HG03095 (cell line): ENCODE results near the gene KLHL41.
"Not testable (repeated sequence)": the region's sequence is repeated elsewhere in the genome, so short reads cannot be mapped to it uniquely, and the experiment has no call there.

Source experiments
- ATAC-seq: cut with Tn5 transposase; IDR thresholded peaks from one replicate; pipeline ENCODE4 v1.9.1; 2021; ENCODE audit warnings: moderate library complexity; ENCODE audit not compliant: unreplicated experiment

Gene KLHL41

DNA sequence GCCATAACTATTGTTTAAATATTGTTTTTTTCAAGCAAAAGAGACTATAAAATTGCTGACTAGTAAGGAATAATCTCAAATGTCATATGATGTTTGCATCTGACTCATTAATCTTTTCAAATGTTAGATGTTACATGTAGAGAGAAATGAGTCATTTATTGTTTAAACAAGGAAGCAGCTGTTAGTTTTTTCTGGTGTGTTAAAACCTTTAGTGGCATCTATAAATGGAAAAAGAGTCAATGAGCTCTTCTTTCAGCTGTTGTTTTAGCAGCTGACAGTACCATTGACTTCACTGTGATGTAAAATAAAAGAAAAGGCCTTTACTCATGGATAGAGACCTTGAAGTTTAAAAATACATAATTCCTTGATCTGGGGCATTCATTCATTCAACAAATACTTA is 1.8 kb upstream of the KLHL41 start:
- no peak for ATAC-seq

DNA sequence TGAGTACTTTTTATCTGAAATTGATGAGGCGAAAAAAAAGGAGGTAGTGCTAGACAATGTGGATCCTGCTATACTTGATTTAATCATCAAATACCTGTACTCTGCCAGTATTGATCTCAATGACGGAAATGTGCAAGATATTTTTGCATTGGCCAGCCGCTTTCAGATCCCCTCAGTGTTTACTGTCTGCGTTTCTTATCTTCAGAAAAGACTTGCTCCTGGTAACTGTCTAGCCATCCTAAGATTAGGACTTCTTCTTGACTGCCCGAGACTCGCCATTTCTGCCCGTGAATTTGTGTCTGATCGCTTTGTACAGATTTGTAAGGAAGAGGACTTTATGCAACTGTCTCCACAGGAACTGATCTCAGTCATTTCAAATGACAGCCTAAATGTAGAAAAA is 453 bp downstream of the KLHL41 start:
- no peak for ATAC-seq

- ATAC-seq = no peak
Observed at GRCh38 chr2:169510496-169510895, 994 bp downstream of the KLHL41 start.

- ATAC-seq = no peak
Observed at GRCh38 chr2:169511818-169512217, 2.3 kb downstream of the KLHL41 start.

DNA sequence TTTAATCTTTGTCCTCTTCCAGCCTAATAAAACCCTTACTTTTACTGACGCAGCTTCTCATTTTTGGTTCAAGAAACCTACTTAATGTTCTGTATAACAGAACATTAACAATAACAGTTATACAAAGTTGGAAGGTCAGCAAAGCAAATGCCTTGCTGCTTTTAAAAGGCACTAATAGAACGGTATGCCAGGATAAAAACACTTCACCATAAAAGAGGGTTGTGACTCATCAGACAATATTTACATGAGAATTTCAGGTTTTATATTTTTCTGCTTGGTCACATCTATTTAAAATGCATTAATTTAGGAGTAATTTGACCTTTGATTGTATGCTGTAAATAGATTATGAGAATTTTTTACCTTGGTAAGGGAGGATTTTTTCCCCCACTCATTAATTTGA is 3.0 kb downstream of the KLHL41 start:
- no peak for ATAC-seq

DNA sequence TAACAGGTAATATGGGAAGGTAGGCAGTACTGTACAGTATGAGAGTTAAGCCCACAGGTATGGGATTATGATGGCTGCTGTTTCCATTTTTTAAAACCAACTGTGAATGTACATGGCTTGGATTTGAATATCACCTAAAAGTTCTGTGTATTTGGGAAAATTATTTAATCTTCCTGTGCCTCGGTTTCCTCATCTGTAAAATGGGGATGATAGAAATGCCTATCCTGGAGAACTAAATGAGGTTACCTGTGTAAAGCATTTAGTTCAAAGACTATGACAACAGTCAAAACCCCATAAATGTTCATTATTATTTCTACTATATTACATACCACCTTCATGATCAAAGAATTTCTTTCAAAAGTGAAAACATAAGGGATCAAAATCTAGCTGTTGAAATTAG is 3.6 kb downstream of the KLHL41 start:
- no peak for ATAC-seq

GRCh38 chr2:169513926-169514325 is 4.4 kb downstream of the KLHL41 start:
- ATAC-seq = no peak

DNA sequence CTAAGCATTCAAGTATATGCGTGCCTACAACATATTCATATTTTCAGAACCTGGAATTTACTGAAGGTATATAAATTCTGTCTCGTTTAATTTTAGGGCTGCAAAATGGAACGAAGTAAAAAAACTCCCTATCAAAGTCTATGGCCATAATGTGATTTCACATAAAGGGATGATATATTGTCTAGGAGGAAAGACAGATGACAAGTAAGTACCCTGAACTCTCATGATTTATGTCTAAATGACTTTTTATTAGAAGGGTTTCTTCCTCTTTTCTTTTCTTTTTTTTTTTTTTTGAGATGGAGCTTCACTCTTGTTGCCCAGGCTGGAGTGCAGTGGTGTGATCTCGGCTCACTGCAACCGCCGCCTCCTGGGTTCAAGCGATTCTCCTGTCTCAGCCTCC is 5.3 kb downstream of the KLHL41 start:
- ATAC-seq = not testable (repeated sequence)

- not testable (repeated sequence) for ATAC-seq
Observed at GRCh38 chr2:169516488-169516995, 7.0 kb downstream of the KLHL41 start.

DNA sequence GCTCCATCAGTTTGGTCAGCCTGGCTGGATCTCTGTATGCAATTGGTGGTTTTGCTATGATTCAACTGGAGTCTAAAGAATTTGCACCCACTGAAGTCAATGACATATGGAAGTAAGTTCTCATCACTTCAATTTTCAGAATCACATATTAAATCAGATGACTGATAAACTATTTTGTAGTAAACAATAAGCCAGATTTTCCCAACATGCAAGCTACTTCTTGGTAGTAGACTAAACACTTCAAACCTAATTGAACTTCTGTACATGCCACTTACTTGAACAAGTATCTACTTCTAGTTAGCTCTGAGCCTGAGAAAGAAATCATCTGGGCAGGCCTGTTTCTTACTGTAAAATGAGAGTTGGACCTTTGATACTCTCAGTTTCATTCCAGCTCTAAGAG is 11.4 kb downstream of the KLHL41 start:
- ATAC-seq = no peak

DNA sequence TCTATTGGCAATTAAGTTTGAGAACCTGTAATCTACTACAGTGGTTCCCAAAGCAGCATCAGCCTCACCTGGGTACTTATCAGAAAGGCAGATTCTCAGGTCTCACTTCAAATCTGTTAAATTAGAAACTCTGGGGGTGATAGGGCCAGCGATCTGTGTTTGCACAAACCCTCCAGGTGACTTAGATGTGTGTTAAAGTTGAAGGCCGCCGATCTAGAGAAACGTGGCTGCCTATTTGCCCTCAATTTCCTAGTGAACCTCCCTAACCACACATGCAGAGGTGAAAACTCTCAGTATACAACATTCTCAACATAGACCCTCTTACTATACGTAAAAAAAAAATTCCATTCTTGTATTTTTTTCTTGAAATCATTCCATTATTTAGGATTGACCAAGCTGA is 14.2 kb downstream of the KLHL41 start:
- no peak for ATAC-seq

DNA sequence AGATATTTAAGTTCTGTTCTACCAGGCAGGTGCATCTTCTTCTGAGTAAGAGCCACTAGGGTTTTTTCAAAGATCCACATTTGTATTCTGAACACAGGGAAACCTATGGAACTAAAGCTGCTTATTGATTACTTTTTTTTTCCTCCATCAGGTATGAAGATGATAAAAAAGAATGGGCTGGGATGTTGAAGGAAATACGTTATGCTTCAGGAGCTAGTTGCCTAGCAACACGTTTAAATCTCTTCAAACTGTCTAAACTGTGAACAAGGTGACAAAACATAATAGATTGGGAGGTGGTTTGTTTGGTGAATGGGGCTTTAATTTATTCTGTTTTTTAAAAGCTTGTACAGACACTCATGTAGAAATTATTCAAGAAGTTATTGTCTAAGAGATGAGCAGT is 15.9 kb downstream of the KLHL41 start:
- no peak for ATAC-seq

- ATAC-seq = no peak
Observed at GRCh38 chr2:169526451-169526850, 16.9 kb downstream of the KLHL41 start.

DNA sequence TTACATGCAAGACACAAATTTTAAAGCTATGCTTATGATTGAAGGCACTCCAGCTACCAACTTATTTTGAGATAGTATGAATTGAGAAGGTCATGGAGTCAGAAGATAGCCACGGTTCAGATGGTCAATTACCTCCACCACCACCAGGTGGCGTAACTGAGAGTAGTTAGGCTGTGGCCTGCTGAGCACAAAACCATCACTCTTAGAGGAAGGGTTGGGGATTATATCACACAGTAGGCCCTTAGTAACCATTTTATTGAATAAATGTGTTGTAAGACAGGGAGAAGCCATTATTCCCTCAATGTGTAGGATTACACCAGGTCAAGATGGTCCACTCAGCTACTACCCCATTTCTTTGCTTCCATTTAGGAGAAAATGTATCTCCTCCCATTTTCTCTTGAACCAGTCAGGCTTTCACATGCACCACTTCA is 18.8 kb downstream of the KLHL41 start:
- ATAC-seq = peak; percentile 77

DNA sequence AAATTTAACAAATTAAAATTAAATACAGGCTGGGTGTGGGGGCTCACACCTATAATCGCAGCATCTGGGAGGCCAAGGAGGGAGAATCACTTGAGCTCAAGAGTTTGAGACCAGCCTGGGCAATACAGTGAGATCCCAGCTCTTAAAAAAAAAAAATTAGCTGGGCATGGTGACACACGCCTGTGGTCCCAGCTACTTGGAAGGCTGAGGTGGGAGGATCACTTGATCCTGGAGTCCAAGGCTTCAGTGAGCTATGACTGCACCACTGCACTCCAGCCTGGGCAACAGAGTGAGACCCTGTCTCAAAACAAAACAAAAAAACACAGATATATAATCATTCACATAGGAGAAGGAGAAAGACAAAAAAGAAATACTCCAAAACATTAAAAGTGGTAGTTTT is 30.0 kb downstream of the KLHL41 start:
- not testable (repeated sequence) for ATAC-seq

- ATAC-seq = no peak
Observed at GRCh38 chr2:169540146-169540545, 30.6 kb downstream of the KLHL41 start.

- ATAC-seq = no peak
Observed at GRCh38 chr2:169542433-169542832, 32.9 kb downstream of the KLHL41 start.

DNA sequence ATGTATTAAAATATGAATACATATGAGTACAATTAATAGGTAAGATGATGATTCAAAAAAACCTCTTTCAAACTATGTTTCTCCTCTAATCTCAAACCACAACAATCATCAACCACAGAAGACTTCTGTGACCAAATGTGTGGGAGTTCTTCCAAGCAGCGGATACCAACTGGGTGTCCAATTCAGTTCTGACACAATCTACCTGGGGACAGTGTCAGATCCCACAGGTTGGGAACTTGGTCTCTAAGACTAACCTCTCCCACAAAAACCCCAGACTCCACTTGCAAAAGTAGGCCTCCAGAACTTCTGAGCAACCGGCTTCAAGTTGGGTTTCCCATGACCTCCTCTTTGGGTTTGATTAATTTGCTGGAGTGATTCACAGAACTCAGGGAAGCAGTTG is 37.3 kb downstream of the KLHL41 start:
- ATAC-seq = no peak

DNA sequence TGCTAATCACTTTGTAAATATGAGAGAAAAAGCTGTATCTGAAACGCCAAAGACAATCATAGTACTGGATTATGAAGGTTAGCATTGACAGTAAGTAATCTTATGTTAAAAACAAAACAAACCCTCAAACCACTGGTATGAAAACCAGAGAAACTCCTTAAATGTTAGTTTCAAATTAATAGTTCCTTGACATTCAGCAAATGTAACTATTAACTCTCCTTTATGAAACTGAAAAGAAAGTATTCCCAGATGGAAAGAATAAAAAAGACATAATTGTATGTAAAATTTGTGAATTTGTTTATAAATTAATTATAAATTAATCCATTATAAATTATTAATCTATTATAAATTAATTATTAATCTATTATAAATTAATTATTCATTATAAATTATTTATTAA is 51.9 kb downstream of the KLHL41 start:
- no peak for ATAC-seq

GRCh38 chr2:169562084-169562483 is 52.6 kb downstream of the KLHL41 start:
- not testable (repeated sequence) for ATAC-seq

- ATAC-seq = no peak
Observed at GRCh38 chr2:169562519-169562918, 53.0 kb downstream of the KLHL41 start.

GRCh38 chr2:169565686-169566085 is 56.2 kb downstream of the KLHL41 start:
- no peak for ATAC-seq

DNA sequence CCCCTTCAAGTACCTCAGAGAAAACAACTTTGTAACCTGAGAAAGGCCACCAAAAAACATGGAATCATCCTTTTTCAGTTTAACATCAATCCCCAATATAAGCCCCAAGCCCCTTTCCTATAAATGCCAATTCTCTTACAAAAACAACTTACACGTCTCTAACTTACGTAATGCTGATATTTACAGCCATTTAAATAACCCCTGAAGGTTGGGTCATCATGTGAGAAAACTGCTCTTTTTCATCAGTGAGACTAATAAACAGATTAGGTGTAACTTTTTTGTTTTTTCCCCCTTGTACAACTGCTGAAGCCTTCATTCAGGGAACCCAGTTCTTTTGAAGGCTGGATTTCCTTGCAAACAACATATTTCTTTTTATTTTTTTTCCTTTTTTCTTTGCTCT is 60.4 kb downstream of the KLHL41 start:
- ATAC-seq = no peak

DNA sequence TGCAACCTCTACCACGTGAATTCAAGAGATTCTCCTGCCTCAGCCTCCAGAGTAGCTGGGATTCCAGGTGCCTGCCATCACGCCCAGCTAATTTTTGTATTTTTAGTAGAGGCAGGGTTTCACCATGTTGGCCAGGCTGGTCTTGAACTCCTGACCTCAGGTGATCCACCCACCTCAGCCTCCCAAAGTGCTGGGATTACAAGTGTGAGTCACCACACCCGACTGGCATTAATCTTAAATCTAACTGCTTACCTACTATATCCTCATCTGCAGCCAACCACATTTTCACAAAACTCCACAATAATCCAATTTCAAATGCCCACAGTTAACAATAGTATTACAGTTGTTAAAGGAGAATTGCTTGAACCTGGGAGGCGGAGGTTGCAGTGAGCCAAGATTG is 61.2 kb downstream of the KLHL41 start:
- not testable (repeated sequence) for ATAC-seq
